SK-N-SH (cell line): ENCODE measurements around the gene CRYZL1. TPM values are rescaled to one million over a fixed set of nuclear protein-coding genes. Genes with fewer than 3 reads are reported as not detected.

Source experiments
- CTCF ChIA-PET: fragments of 300-600, 350-600 bp; formaldehyde crosslinking; extraction: SDS; loops from one replicate; lab custom pipeline; 2021; lab: Yijun Ruan, JAX
- POLR2A ChIA-PET: fragments of 350-600 bp; sonication (Branson Sonifier 250); formaldehyde crosslinking; extraction: SDS; loops from one replicate; lab custom pipeline; 2020; ENCODE audit warnings: antibody characterized with exemption, inconsistent platforms; lab: Yijun Ruan, JAX
- DNase-seq: peaks from one replicate; pipeline ENCODE4 v3.0.0; 2012
- H2AFZ ChIP-seq: fragments of 200-600 bp; sonication (generic); 2 replicates; pipeline ENCODE4 v1.8.1; 2016; ENCODE audit warnings: antibody characterized with exemption, mild to moderate bottlenecking, low read depth
- H3F3A ChIP-seq: fragments of 200-600 bp; sonication (generic); replicated peaks from 2 replicates; pipeline ENCODE3; 2016; ENCODE audit warnings: antibody characterized with exemption, mild to moderate bottlenecking; ENCODE audit not compliant: insufficient read depth
- H3K27ac ChIP-seq, 2 experiments: fragments of 200-500 bp in 1 of 2; fragments of 200-600 bp in 1 of 2; sonication (Bioruptor generic) in 1 of 2; sonication (generic), shearing (Covaris generic) in 1 of 2; 2 replicates each; pipeline versions ENCODE4 v1.5.1 to v1.6.1; 2014 to 2016; ENCODE audit warnings: low read depth in 2 of 2, inconsistent platforms in 1 of 2, low read length in 1 of 2, mild to moderate bottlenecking in 1 of 2, mixed read lengths in 1 of 2
- H3K27me3 ChIP-seq: fragments of 200-600 bp; sonication (generic), shearing (Covaris generic); 2 replicates; pipeline ENCODE4 v1.6.1; 2016; ENCODE audit warnings: mixed run types; ENCODE audit not compliant: insufficient read depth
- H3K36me3 ChIP-seq, 2 experiments: fragments of 200-500 bp in 1 of 2; fragments of 200-600 bp in 1 of 2; sonication (Bioruptor generic) in 1 of 2; sonication (generic) in 1 of 2; replicated peaks in 1 of 2; 2 replicates each; pipeline versions ENCODE3 to v1.5.1; 2014 to 2016; ENCODE audit warnings: low read length in 1 of 2, mild to moderate bottlenecking in 1 of 2; ENCODE audit not compliant: insufficient read depth in 2 of 2, control insufficient read depth in 1 of 2
- H3K4me1 ChIP-seq, 2 experiments: fragments of 200-500 bp in 1 of 2; fragments of 200-600 bp in 1 of 2; sonication (Bioruptor generic) in 1 of 2; sonication (generic), shearing (Covaris generic) in 1 of 2; 2 replicates each; pipeline versions ENCODE4 v1.5.1 to v1.6.1; 2014 to 2016; ENCODE audit warnings: low read depth in 1 of 2, low read length in 1 of 2, mixed run types in 1 of 2; ENCODE audit not compliant: insufficient read depth in 2 of 2, control insufficient read depth in 1 of 2
- H3K4me2 ChIP-seq: fragments of 200-600 bp; sonication (generic), shearing (Covaris generic); 2 replicates; pipeline ENCODE4 v1.6.1; 2017; ENCODE audit warnings: mixed run types
- H3K4me3 ChIP-seq, 2 experiments: fragments of 200-500 bp in 1 of 2; fragments of 200-600 bp in 1 of 2; sonication (Bioruptor generic) in 1 of 2; sonication (generic), shearing (Covaris generic) in 1 of 2; 2 replicates each; pipeline versions ENCODE4 v1.5.1 to v1.8.1; 2014 to 2016; ENCODE audit warnings: low read depth in 2 of 2, inconsistent platforms in 1 of 2, low read length in 1 of 2, mild to moderate bottlenecking in 1 of 2, mixed read lengths in 1 of 2, moderate library complexity in 1 of 2
- H3K79me2 ChIP-seq: fragments of 200-600 bp; sonication (generic); 2 replicates; pipeline ENCODE4 v1.8.1; 2017; ENCODE audit warnings: mild to moderate bottlenecking; ENCODE audit not compliant: insufficient read depth
- H3K9ac ChIP-seq: fragments of 200-600 bp; sonication (generic); 2 replicates; pipeline ENCODE4 v1.6.1; 2017; ENCODE audit warnings: mixed run types
- H3K9me2 ChIP-seq: fragments of 200-600 bp; sonication (generic); 2 replicates; pipeline ENCODE4 v1.6.1; 2017; ENCODE audit warnings: mixed run types
- H3K9me3 ChIP-seq: fragments of 200-600 bp; sonication (generic); 2 replicates; pipeline ENCODE4 v1.6.1; 2017; ENCODE audit warnings: mixed run types, mild to moderate bottlenecking, moderate library complexity
- H4K20me1 ChIP-seq: fragments of 200-600 bp; sonication (generic); 2 replicates; pipeline ENCODE4 v1.6.1; 2017; ENCODE audit warnings: mild to moderate bottlenecking, mixed run types; ENCODE audit not compliant: insufficient read depth
- ELF1 ChIP-seq: IDR thresholded peaks from 2 replicates; pipeline ENCODE4 v1.4.0; 2012
- EP300 ChIP-seq, 2 experiments: IDR thresholded peaks; 2 replicates each; pipeline versions ENCODE4 v1.4.0 to v1.6.1; 2012; ENCODE audit warnings: borderline replicate concordance in 1 of 2, low read depth in 1 of 2, low read length in 1 of 2
- EZH2phosphoT487 ChIP-seq: fragments of 200-600 bp; sonication (generic); IDR thresholded peaks from 2 replicates; pipeline ENCODE4 v1.6.1; 2017; ENCODE audit warnings: low read depth, mixed run types, mild to moderate bottlenecking, antibody characterized with exemption, moderate library complexity, borderline replicate concordance
- FOSL2 ChIP-seq: IDR thresholded peaks from 2 replicates; pipeline ENCODE4 v1.4.0; 2012; ENCODE audit warnings: low read depth, mild to moderate bottlenecking, moderate library complexity, borderline replicate concordance
- FOXJ3 ChIP-seq: sonication (generic); formaldehyde crosslinking; IDR thresholded peaks from 2 replicates; pipeline ENCODE4 v1.5.1; 2020; ENCODE audit warnings: mild to moderate bottlenecking, missing genetic modification reagents
- FOXM1 ChIP-seq: IDR thresholded peaks from 2 replicates; pipeline ENCODE4 v1.4.0; 2012; ENCODE audit warnings: low read depth, mild to moderate bottlenecking
- GABPA ChIP-seq: IDR thresholded peaks from 2 replicates; pipeline ENCODE4 v1.4.0; 2012; ENCODE audit warnings: low read depth, mild to moderate bottlenecking
- JUND ChIP-seq: IDR thresholded peaks from 2 replicates; pipeline ENCODE4 v1.4.0; 2012
- MXI1 ChIP-seq: IDR thresholded peaks from 2 replicates; pipeline ENCODE4 v1.6.1; 2012; ENCODE audit warnings: mild to moderate bottlenecking, low read depth, low read length, improper control_type of control experiment
- NRF1 ChIP-seq: IDR thresholded peaks from 2 replicates; pipeline ENCODE4 v1.6.1; 2012; ENCODE audit warnings: low read depth, mild to moderate bottlenecking, low read length
- PBX3 ChIP-seq: IDR thresholded peaks from 2 replicates; pipeline ENCODE4; 2012
- POLR2AphosphoS5 ChIP-seq: IDR thresholded peaks from 2 replicates; pipeline ENCODE4 v1.6.1; 2012; ENCODE audit warnings: low read depth, low read length
- RAD21 ChIP-seq: IDR thresholded peaks from 2 replicates; pipeline ENCODE4 v1.6.1; 2012; ENCODE audit warnings: mild to moderate bottlenecking, low read length
- REST ChIP-seq: IDR thresholded peaks from 2 replicates; pipeline ENCODE4 v1.6.1; 2012; ENCODE audit warnings: mild to moderate bottlenecking, low read depth, low read length, moderate library complexity
- SIN3A ChIP-seq: IDR thresholded peaks from 2 replicates; pipeline ENCODE4 v1.6.1; 2012; ENCODE audit warnings: low read depth, mild to moderate bottlenecking, low read length, moderate library complexity, borderline replicate concordance
- TEAD4 ChIP-seq: IDR thresholded peaks from 2 replicates; pipeline ENCODE4 v1.4.0; 2012; ENCODE audit warnings: mild to moderate bottlenecking, borderline replicate concordance; ENCODE audit not compliant: insufficient read depth
- USF2 ChIP-seq: fragments of 150-350 bp; IDR thresholded peaks from 2 replicates; pipeline ENCODE4 v1.6.1; 2017; ENCODE audit warnings: antibody characterized with exemption, low read length, low read depth, borderline replicate concordance
- YY1 ChIP-seq: IDR thresholded peaks from 2 replicates; pipeline ENCODE4 v1.4.0; 2012; ENCODE audit warnings: low read depth, mild to moderate bottlenecking
- WGBS: methylation state at CpG from one replicate; pipeline ENCODE4 v1.1.6; 2017; ENCODE audit warnings: low lambda C conversion rate; 5-methylcytosine and 5-hydroxymethylcytosine counted together
- polyA plus RNA-seq, 3 experiments: library from polyadenylated mRNA; depleted of rRNA; stranded (reverse); fragments of >200 nt; gene quantifications; 2 replicates each; pipeline ENCODE4 v1.2.3, GENCODE V29; 2012
- TF ChIP-seq, protein P1 (sequence below): IDR thresholded peaks from 2 replicates; pipeline ENCODE4 v1.4.0; 2012; ENCODE audit warnings: low read depth

Gene CRYZL1
- polyA plus RNA-seq, 1 of the 3 experiments (the other 2 are of a cell fraction): 26.3 TPM

DNA sequence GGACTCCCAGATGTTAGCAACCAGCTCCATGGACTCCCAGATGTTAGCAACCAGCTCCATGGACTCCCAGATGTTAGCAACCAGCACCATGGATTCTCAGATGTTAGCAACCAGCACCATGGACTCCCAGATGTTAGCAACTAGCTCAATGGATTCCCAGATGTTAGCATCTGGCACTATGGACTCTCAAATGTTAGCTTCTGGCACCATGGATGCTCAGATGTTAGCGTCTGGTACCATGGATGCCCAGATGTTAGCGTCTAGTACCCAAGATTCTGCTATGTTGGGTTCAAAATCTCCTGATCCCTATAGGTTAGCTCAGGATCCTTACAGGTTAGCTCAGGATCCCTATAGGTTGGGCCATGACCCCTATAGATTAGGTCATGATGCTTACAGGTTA lies 89.9 kb downstream of the CRYZL1 start:
- no peaks in the 10 kb centered on the region for H3K27me3 ChIP-seq
- ChIA-PET CTCF (no interaction called here), POLR2A (interaction anchor here (0.5 to 1.6 kb wide), 2 partner anchors 9 to 41 kb away, joined by 4 to 5 read pairs; partner anchors contain the start of genes GART and SON)
- H3K4me3 ChIP-seq: no peak overlapping the region
- H3K4me2 ChIP-seq: no peak overlapping the region
- no peak overlapping the region for H2AFZ ChIP-seq
- no peaks in the 10 kb centered on the region for H3K9me2 ChIP-seq
- H4K20me1 ChIP-seq: peaks cover 97% of the 10 kb centered on the region
- no peak overlapping the region for H3K27ac ChIP-seq
- DNase-seq: no peak
- H3K79me2 ChIP-seq: peaks cover 99% of the 10 kb centered on the region
- no CpG with 5 or more reads among the region's 2 CpGs for WGBS
- H3K36me3 ChIP-seq: peaks cover 88 to 91% of the 10 kb centered on the region in 2 experiments
- no peak for TF ChIP-seq EP300 (IDR thresholded peaks at IDR 0.05; ENCODE audit: borderline replicate concordance in 1 of 2, low read depth in 1 of 2, low read length in 1 of 2)
- TF ChIP-seq REST: no peak
- TF ChIP-seq POLR2AphosphoS5: no peak
- TF ChIP-seq TEAD4: no peak
- no peak for TF ChIP-seq GABPA
- TF ChIP-seq MXI1: no peak
- TF ChIP-seq FOSL2: no peak
- no peak for TF ChIP-seq JUND
- H3K9me3 ChIP-seq: no peaks in the 10 kb centered on the region
- no peaks in the 10 kb centered on the region; a peak in 2 of 4 replicates for H3K4me1 ChIP-seq
- H3F3A ChIP-seq: peaks cover 5% of the 10 kb centered on the region
- H3K9ac ChIP-seq: no peak overlapping the region

- POLR2A ChIA-PET: interaction anchor here (0.5 to 1.6 kb wide), 2 partner anchors 9 to 42 kb away, joined by 4 to 5 read pairs; partner anchors contain the start of genes GART and SON
These were observed 90.5 kb downstream of the CRYZL1 start for GRCh38 chr21:33550772-33551660.

More at GRCh38 chr21:33550772-33551660, 90.5 kb downstream of the CRYZL1 start:
- DNase-seq: no peak
- TF ChIP-seq USF2: no peak
- TF ChIP-seq FOXJ3 (CRISPR knock-in tag): no peak
- TF ChIP-seq PBX3: no peak
- TF ChIP-seq YY1: no peak
- TF ChIP-seq EZH2phosphoT487: no peak
- TF ChIP-seq SIN3A: no peak
- TF ChIP-seq, protein P1, sequence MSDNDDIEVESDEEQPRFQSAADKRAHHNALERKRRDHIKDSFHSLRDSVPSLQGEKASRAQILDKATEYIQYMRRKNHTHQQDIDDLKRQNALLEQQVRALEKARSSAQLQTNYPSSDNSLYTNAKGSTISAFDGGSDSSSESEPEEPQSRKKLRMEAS: no peak
- TF ChIP-seq FOXM1: no peak
- no peak for TF ChIP-seq RAD21
- TF ChIP-seq EP300 (IDR thresholded peaks at IDR 0.05; ENCODE audit: borderline replicate concordance in 1 of 2, low read depth in 1 of 2, low read length in 1 of 2): no peak
- TF ChIP-seq NRF1: no peak
- TF ChIP-seq TEAD4: no peak
- no peak for TF ChIP-seq ELF1
- Histone ChIP-seq H3K79me2 (peaks cover 99% of the 10 kb centered on the region), H3K9ac (no peak overlapping the region), H4K20me1 (peaks cover 97% of the 10 kb centered on the region), H3K4me1 (peaks cover 2% of the 10 kb centered on the region in 2 experiments; a peak in 3 of 4 replicates), H3F3A (peaks cover 11% of the 10 kb centered on the region), H3K4me3 (no peak overlapping the region), H3K9me3 (no peaks in the 10 kb centered on the region), H3K9me2 (no peaks in the 10 kb centered on the region), H3K27ac (no peak overlapping the region), H2AFZ (no peak overlapping the region), H3K36me3 (peaks cover 87 to 91% of the 10 kb centered on the region in 2 experiments), H3K4me2 (no peak overlapping the region), H3K27me3 (no peaks in the 10 kb centered on the region)
- CTCF ChIA-PET: no interaction called here
- 100% methylated on average over 21 of the region's 23 CpGs for WGBS
